ENCODE measurements around the gene ATP5F1C.

Gene ATP5F1C

GRCh38 chr10:7834262-7834661 is 46.3 kb downstream of the ATP5F1C start:
- no peak overlapping the region for H3K4ac ChIP-seq (ENCODE audit: low read length)
- no peak overlapping the region for H3K4me2 ChIP-seq (ENCODE audit: insufficient read depth, low read length, poor library complexity, severe bottlenecking)
- no peak for DNase-seq (ENCODE audit: low spot score)
- H3K27me3 ChIP-seq (ENCODE audit: control insufficient read depth in 3 of 3, insufficient read depth in 3 of 3, low read depth in 1 of 3, low read length in 3 of 3): no peaks in the 10 kb centered on the region
- WGBS, 2 donors (ENCODE audit: extremely low coverage in 2 of 2, insufficient read length in 2 of 2, insufficient replicate concordance in 1 of 2): no CpG with 5 or more reads among the region's 3 CpGs
- no peak overlapping the region for H2BK5ac ChIP-seq (ENCODE audit: low read length)
- no peak overlapping the region for H2BK120ac ChIP-seq (ENCODE audit: low read depth, low read length)
- peaks cover 8% of the 10 kb centered on the region for H3K79me1 ChIP-seq (ENCODE audit: low read depth, low read length)
- H3K23ac ChIP-seq (ENCODE audit: low read depth, low read length, poor library complexity): no peak overlapping the region
- H2BK15ac ChIP-seq (ENCODE audit: low read length): no peak overlapping the region
- H3K18ac ChIP-seq (ENCODE audit: low read length): no peak overlapping the region
- no peak overlapping the region for H2BK12ac ChIP-seq (ENCODE audit: low read length)
- no peak overlapping the region for H4K8ac ChIP-seq (ENCODE audit: low read depth, low read length)
- H3K27ac ChIP-seq (replicated peaks; ENCODE audit: low read length): no peak overlapping the region
- H3K9ac ChIP-seq (ENCODE audit: low read depth, low read length, poor library complexity): no peak overlapping the region
- no peaks in the 10 kb centered on the region for H3K9me3 ChIP-seq (replicated peaks in 1 of 2; ENCODE audit: control insufficient read depth in 2 of 2, insufficient read depth in 1 of 2, low read depth in 1 of 2, low read length in 2 of 2)
- H3K36me3 ChIP-seq (replicated peaks in 1 of 2; ENCODE audit: control insufficient read depth in 2 of 2, insufficient read depth in 2 of 2, low read length in 2 of 2): peaks cover 0 to 25% of the 10 kb centered on the region in 2 donors
- no peak overlapping the region for H2AK5ac ChIP-seq (ENCODE audit: low read depth, low read length)
- no peak overlapping the region for H4K91ac ChIP-seq (ENCODE audit: low read depth, low read length, poor library complexity)
- H3K4me1 ChIP-seq (ENCODE audit: control insufficient read depth in 2 of 2, insufficient read depth in 1 of 2, low read depth in 1 of 2, low read length in 2 of 2): no peaks in the 10 kb centered on the region
- H3K14ac ChIP-seq (ENCODE audit: low read length): no peak overlapping the region
- H3K4me3 ChIP-seq (ENCODE audit: low read length in 2 of 2): no peak overlapping the region
- H2AFZ ChIP-seq (ENCODE audit: low read length): no peak overlapping the region

GRCh38 chr10:7836571-7836970 is 48.6 kb downstream of the ATP5F1C start:
- H2BK12ac ChIP-seq (ENCODE audit: low read length): no peak overlapping the region
- H2AK5ac ChIP-seq (ENCODE audit: low read depth, low read length): no peak overlapping the region
- no peak for DNase-seq (ENCODE audit: low spot score)
- no peak overlapping the region for H2BK5ac ChIP-seq (ENCODE audit: low read length)
- no peak overlapping the region for H3K14ac ChIP-seq (ENCODE audit: low read length)
- no peak overlapping the region for H3K4me3 ChIP-seq (ENCODE audit: low read length in 2 of 2)
- H3K36me3 ChIP-seq (replicated peaks in 1 of 2; ENCODE audit: control insufficient read depth in 2 of 2, insufficient read depth in 2 of 2, low read length in 2 of 2): peaks cover 0 to 21% of the 10 kb centered on the region in 2 donors
- H4K8ac ChIP-seq (ENCODE audit: low read depth, low read length): no peak overlapping the region
- H2BK120ac ChIP-seq (ENCODE audit: low read depth, low read length): no peak overlapping the region
- no peak overlapping the region for H2AFZ ChIP-seq (ENCODE audit: low read length)
- no peak overlapping the region for H3K23ac ChIP-seq (ENCODE audit: low read depth, low read length, poor library complexity)
- H2BK15ac ChIP-seq (ENCODE audit: low read length): no peak overlapping the region
- H3K27ac ChIP-seq (replicated peaks; ENCODE audit: low read length): no peak overlapping the region
- no peaks in the 10 kb centered on the region for H3K9me3 ChIP-seq (replicated peaks in 1 of 2; ENCODE audit: control insufficient read depth in 2 of 2, insufficient read depth in 1 of 2, low read depth in 1 of 2, low read length in 2 of 2)
- H3K4me1 ChIP-seq (ENCODE audit: control insufficient read depth in 2 of 2, insufficient read depth in 1 of 2, low read depth in 1 of 2, low read length in 2 of 2): no peaks in the 10 kb centered on the region
- no peak overlapping the region for H4K91ac ChIP-seq (ENCODE audit: low read depth, low read length, poor library complexity)
- no peak overlapping the region for H3K9ac ChIP-seq (ENCODE audit: low read depth, low read length, poor library complexity)
- H3K18ac ChIP-seq (ENCODE audit: low read length): no peak overlapping the region
- H3K27me3 ChIP-seq (ENCODE audit: control insufficient read depth in 3 of 3, insufficient read depth in 3 of 3, low read depth in 1 of 3, low read length in 3 of 3): no peaks in the 10 kb centered on the region
- H3K4ac ChIP-seq (ENCODE audit: low read length): no peak overlapping the region
- WGBS, 2 donors (ENCODE audit: extremely low coverage in 2 of 2, insufficient read length in 2 of 2, insufficient replicate concordance in 1 of 2): 100% methylated on average over 1 of the region's 2 CpGs; no CpG with 5 or more reads in 1 of the 2 donors
- no peak overlapping the region for H3K4me2 ChIP-seq (ENCODE audit: insufficient read depth, low read length, poor library complexity, severe bottlenecking)
- no peaks in the 10 kb centered on the region for H3K79me1 ChIP-seq (ENCODE audit: low read depth, low read length)

- Histone ChIP-seq H2BK5ac (ENCODE audit: low read length) (no peak overlapping the region), H3K27me3 (ENCODE audit: control insufficient read depth in 3 of 3, insufficient read depth in 3 of 3, low read depth in 1 of 3, low read length in 3 of 3) (no peaks in the 10 kb centered on the region), H2BK120ac (ENCODE audit: low read depth, low read length) (no peak overlapping the region), H3K18ac (ENCODE audit: low read length) (no peak overlapping the region), H3K9ac (ENCODE audit: low read depth, low read length, poor library complexity) (no peak overlapping the region), H3K4me3 (ENCODE audit: low read length in 2 of 2) (no peak overlapping the region), H2AK5ac (ENCODE audit: low read depth, low read length) (no peak overlapping the region), H4K8ac (ENCODE audit: low read depth, low read length) (no peak overlapping the region), H3K9me3 (replicated peaks in 1 of 2; ENCODE audit: control insufficient read depth in 2 of 2, insufficient read depth in 1 of 2, low read depth in 1 of 2, low read length in 2 of 2) (no peaks in the 10 kb centered on the region), H2AFZ (ENCODE audit: low read length) (no peak overlapping the region), H2BK15ac (ENCODE audit: low read length) (no peak overlapping the region), H3K79me1 (ENCODE audit: low read depth, low read length) (no peaks in the 10 kb centered on the region), H3K4me1 (ENCODE audit: control insufficient read depth in 2 of 2, insufficient read depth in 1 of 2, low read depth in 1 of 2, low read length in 2 of 2) (peaks cover 0 to 2% of the 10 kb centered on the region in 2 donors), H3K4me2 (ENCODE audit: insufficient read depth, low read length, poor library complexity, severe bottlenecking) (no peak overlapping the region), H3K4ac (ENCODE audit: low read length) (no peak overlapping the region), H3K36me3 (replicated peaks in 1 of 2; ENCODE audit: control insufficient read depth in 2 of 2, insufficient read depth in 2 of 2, low read length in 2 of 2) (peaks cover 0 to 2% of the 10 kb centered on the region in 2 donors), H3K23ac (ENCODE audit: low read depth, low read length, poor library complexity) (no peak overlapping the region), H3K14ac (ENCODE audit: low read length) (no peak overlapping the region), H3K27ac (replicated peaks; ENCODE audit: low read length) (no peak overlapping the region), H2BK12ac (ENCODE audit: low read length) (no peak overlapping the region), H4K91ac (ENCODE audit: low read depth, low read length, poor library complexity) (no peak overlapping the region)
- no peak for DNase-seq (ENCODE audit: low spot score)
- WGBS, 2 donors (ENCODE audit: extremely low coverage in 2 of 2, insufficient read length in 2 of 2, insufficient replicate concordance in 1 of 2): no CpG with 5 or more reads among the region's 1 CpG
Measured at GRCh38 chr10:7846591-7846990, 58.6 kb downstream of the ATP5F1C start.

- no peak overlapping the region for H3K4ac ChIP-seq (ENCODE audit: low read length)
- H3K23ac ChIP-seq (ENCODE audit: low read depth, low read length, poor library complexity): no peak overlapping the region
- no peak for DNase-seq (ENCODE audit: low spot score)
- no peak overlapping the region for H3K4me3 ChIP-seq (ENCODE audit: low read length in 2 of 2)
- no peak overlapping the region for H3K18ac ChIP-seq (ENCODE audit: low read length)
- no peaks in the 10 kb centered on the region for H3K9me3 ChIP-seq (replicated peaks in 1 of 2; ENCODE audit: control insufficient read depth in 2 of 2, insufficient read depth in 1 of 2, low read depth in 1 of 2, low read length in 2 of 2)
- H4K91ac ChIP-seq (ENCODE audit: low read depth, low read length, poor library complexity): no peak overlapping the region
- H3K4me1 ChIP-seq (ENCODE audit: control insufficient read depth in 2 of 2, insufficient read depth in 1 of 2, low read depth in 1 of 2, low read length in 2 of 2): peaks cover 4 to 10% of the 10 kb centered on the region in 2 donors
- no peaks in the 10 kb centered on the region for H3K36me3 ChIP-seq (replicated peaks in 1 of 2; ENCODE audit: control insufficient read depth in 2 of 2, insufficient read depth in 2 of 2, low read length in 2 of 2)
- H3K27me3 ChIP-seq (ENCODE audit: control insufficient read depth in 3 of 3, insufficient read depth in 3 of 3, low read depth in 1 of 3, low read length in 3 of 3): no peaks in the 10 kb centered on the region
- no peaks in the 10 kb centered on the region for H3K79me1 ChIP-seq (ENCODE audit: low read depth, low read length)
- H2BK12ac ChIP-seq (ENCODE audit: low read length): no peak overlapping the region
- H2BK120ac ChIP-seq (ENCODE audit: low read depth, low read length): no peak overlapping the region
- H2AK5ac ChIP-seq (ENCODE audit: low read depth, low read length): no peak overlapping the region
- no CpG with 5 or more reads among the region's 4 CpGs for WGBS, 2 donors (ENCODE audit: extremely low coverage in 2 of 2, insufficient read length in 2 of 2, insufficient replicate concordance in 1 of 2)
- H4K8ac ChIP-seq (ENCODE audit: low read depth, low read length): no peak overlapping the region
- no peak overlapping the region for H3K9ac ChIP-seq (ENCODE audit: low read depth, low read length, poor library complexity)
- H3K4me2 ChIP-seq (ENCODE audit: insufficient read depth, low read length, poor library complexity, severe bottlenecking): no peak overlapping the region
- H3K27ac ChIP-seq (replicated peaks; ENCODE audit: low read length): no peak overlapping the region
- no peak overlapping the region for H2AFZ ChIP-seq (ENCODE audit: low read length)
- H3K14ac ChIP-seq (ENCODE audit: low read length): no peak overlapping the region
- no peak overlapping the region for H2BK5ac ChIP-seq (ENCODE audit: low read length)
- no peak overlapping the region for H2BK15ac ChIP-seq (ENCODE audit: low read length)
Measured at GRCh38 chr10:7853226-7853842, 65.4 kb downstream of the ATP5F1C start.

Measured in neuronal stem cell (in vitro differentiated cells).